ENCODE results near the gene SMIM10L2A. TPM values are rescaled to one million over a fixed set of nuclear protein-coding genes. Genes with fewer than 3 reads are reported as not detected.

The SMIM10L2A gene
- total and polyA plus RNA-seq, 2 of the 8 experiments (the other 6 are each of a cell fraction or from before 2014, with no cell fraction given), result 5.0 to 7.5 TPM

GRCh38 chrX:135382260-135382659 is 39.5 kb upstream of the SMIM10L2A start:
- Histone ChIP-seq H3K23me2 (ENCODE audit: low read depth, low read length) (no peaks in the 10 kb centered on the region), H3K9me3 (ENCODE audit: insufficient read depth in 2 of 2, low read depth in 1 of 2, low read length in 1 of 2) (no peaks in the 10 kb centered on the region), H3K27ac (ENCODE audit: low read depth, low read length) (no peak overlapping the region), H3K4ac (replicated peaks; ENCODE audit: insufficient read length, low read depth, low read length) (no peak overlapping the region), H2BK20ac (ENCODE audit: low read length) (no peak overlapping the region), H3K18ac (ENCODE audit: extremely low read depth, low read length) (no peak overlapping the region), H3K56ac (replicated peaks; ENCODE audit: insufficient read length, low read depth, low read length) (no peak overlapping the region), H2BK12ac (ENCODE audit: low read depth, low read length) (no peak overlapping the region), H4K5ac (ENCODE audit: insufficient read length, low read depth, low read length) (no peak overlapping the region), H4K20me1 (replicated peaks in 1 of 2; ENCODE audit: control insufficient read depth in 1 of 2, insufficient read depth in 2 of 2, low read length in 2 of 2) (no peaks in the 10 kb centered on the region), H3K14ac (ENCODE audit: insufficient read length) (no peak overlapping the region), H3K4me1 (replicated peaks in 1 of 4; ENCODE audit: control insufficient read depth in 3 of 4, insufficient read depth in 4 of 4, low read length in 3 of 4) (no peaks in the 10 kb centered on the region), H2AFZ (ENCODE audit: low read length) (no peak overlapping the region), H3K27me3 (replicated peaks in 1 of 4; ENCODE audit: control insufficient read depth in 3 of 4, extremely low read depth in 1 of 4, insufficient read depth in 3 of 4, low read length in 3 of 4) (no peaks in the 10 kb centered on the region), H2BK120ac (replicated peaks; ENCODE audit: low read depth, low read length) (no peak overlapping the region), H4K91ac (replicated peaks; ENCODE audit: insufficient read length, low read length) (no peak overlapping the region), H3K23ac (ENCODE audit: insufficient read length) (no peak overlapping the region), H3K4me2 (ENCODE audit: insufficient read depth in 1 of 2, low read depth in 2 of 2, low read length in 2 of 2) (no peak overlapping the region), H3K9ac (replicated peaks in 1 of 4; ENCODE audit: extremely low read depth in 1 of 4, low read depth in 3 of 4, low read length in 3 of 4) (no peak overlapping the region), H4K8ac (ENCODE audit: extremely low read depth, insufficient read depth, low read length) (no peak overlapping the region), H2BK15ac (ENCODE audit: low read length) (no peak overlapping the region), H2BK5ac (ENCODE audit: low read depth, low read length) (no peak overlapping the region), H3K79me2 (ENCODE audit: control insufficient read depth in 1 of 2, insufficient read depth in 2 of 2, low read length in 2 of 2) (no peaks in the 10 kb centered on the region), H3K79me1 (ENCODE audit: low read depth, low read length) (no peaks in the 10 kb centered on the region), H2AK5ac (ENCODE audit: low read depth, low read length) (no peak overlapping the region), H3K4me3 (ENCODE audit: extremely low read depth in 1 of 4, insufficient read depth in 2 of 4, low read depth in 3 of 4, low read length in 4 of 4) (no peak overlapping the region), H3K36me3 (ENCODE audit: control insufficient read depth in 2 of 4, insufficient read depth in 4 of 4, low read length in 3 of 4) (no peaks in the 10 kb centered on the region)
- DNase-seq (ENCODE audit: low read depth in 1 of 2, low spot score in 2 of 2) (no peak), FAIRE-seq (no peak)
- CTCF ChIA-PET (ENCODE audit: partially characterized antibody), result no interaction called here
- 100% methylated on average over 1 of the region's 1 CpG; no CpG with 5 or more reads in 1 of the 2 experiments for WGBS, 2 experiments (ENCODE audit: extremely low coverage in 1 of 2, insufficient coverage in 1 of 2, insufficient read length in 1 of 2, insufficient replicate concordance in 2 of 2, low coverage in 1 of 2, low lambda C conversion rate in 2 of 2, missing lambda C conversion rate in 1 of 2)
- POLR2A ChIA-PET (ENCODE audit: partially characterized antibody), result no interaction called here
- no peak for TF ChIP-seq CTBP2 (IDR thresholded peaks at IDR 0.05; ENCODE audit: borderline replicate concordance, insufficient read depth, insufficient read length, low read length)
- no peak for TF ChIP-seq POU5F1 (IDR thresholded peaks at IDR 0.05; ENCODE audit: low read depth, low read length)
- TF ChIP-seq JUND (IDR thresholded peaks at IDR 0.05; ENCODE audit: low read length), result no peak
- no peak for TF ChIP-seq SIN3A (conservative IDR thresholded peaks at IDR 0.05 in 1 of 2, IDR thresholded peaks at IDR 0.05 in 1 of 2; ENCODE audit: low read depth in 1 of 2, low read length in 2 of 2)
- TF ChIP-seq CBX8 (IDR thresholded peaks at IDR 0.05; ENCODE audit: borderline replicate concordance, low read depth, low read length), result no peak
- TF ChIP-seq CHD2 (IDR thresholded peaks at IDR 0.05; ENCODE audit: low read length), result no peak
- TF ChIP-seq CEBPB (IDR thresholded peaks at IDR 0.05; ENCODE audit: low read depth, low read length), result no peak
- TF ChIP-seq GABPA (IDR thresholded peaks at IDR 0.05; ENCODE audit: borderline replicate concordance, insufficient read depth, low read length), result no peak
- TF ChIP-seq SAP30 (IDR thresholded peaks at IDR 0.05; ENCODE audit: insufficient read depth, insufficient replicate concordance, low read length), result no peak
- no peak for TF ChIP-seq NRF1 (IDR thresholded peaks at IDR 0.05; ENCODE audit: low read depth, low read length)
- TF ChIP-seq ASH2L (IDR thresholded peaks at IDR 0.05; ENCODE audit: low read length), result no peak
- TF ChIP-seq RBBP5 (IDR thresholded peaks at IDR 0.05; ENCODE audit: borderline replicate concordance, low read depth, low read length), result no peak
- no peak for TF ChIP-seq BCL11A (IDR thresholded peaks at IDR 0.05; ENCODE audit: low read depth in 2 of 2, low read length in 2 of 2)
- TF ChIP-seq, protein P1, sequence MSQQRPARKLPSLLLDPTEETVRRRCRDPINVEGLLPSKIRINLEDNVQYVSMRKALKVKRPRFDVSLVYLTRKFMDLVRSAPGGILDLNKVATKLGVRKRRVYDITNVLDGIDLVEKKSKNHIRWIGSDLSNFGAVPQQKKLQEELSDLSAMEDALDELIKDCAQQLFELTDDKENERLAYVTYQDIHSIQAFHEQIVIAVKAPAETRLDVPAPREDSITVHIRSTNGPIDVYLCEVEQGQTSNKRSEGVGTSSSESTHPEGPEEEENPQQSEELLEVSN (IDR thresholded peaks at IDR 0.05), result no peak
- no peak for TF ChIP-seq TAF1 (IDR thresholded peaks at IDR 0.05; ENCODE audit: low read depth, low read length)
